Endometrial microvascular endothelial cells (primary cell): ENCODE measurements around the gene GPX5. TPM values are rescaled to one million over a fixed set of nuclear protein-coding genes. Genes with fewer than 3 reads are reported as not detected.
"Not testable (repeated sequence)": the region's sequence is repeated elsewhere in the genome, so short reads cannot be mapped to it uniquely, and the experiment has no call there.

ENCODE experiments used
- in situ Hi-C: cut with HindIII; loops from 2 replicates; pipeline ENCODE4 v1.10.0; 2017; ENCODE audit warnings: low sequenced_read_pairs, low pct_unique_long_range_greater_than_20kb; ENCODE audit errors: inconsistent ontology term
- total RNA-seq: library from RNA; depleted of rRNA; stranded (reverse); fragments of >200 nt; gene quantifications from one replicate; pipeline ENCODE4 v1.2.3, GENCODE V29; 2015; ENCODE audit errors: inconsistent ontology term

The GPX5 gene
- total RNA-seq, 1 donor from 2014 or later = not detected

DNA sequence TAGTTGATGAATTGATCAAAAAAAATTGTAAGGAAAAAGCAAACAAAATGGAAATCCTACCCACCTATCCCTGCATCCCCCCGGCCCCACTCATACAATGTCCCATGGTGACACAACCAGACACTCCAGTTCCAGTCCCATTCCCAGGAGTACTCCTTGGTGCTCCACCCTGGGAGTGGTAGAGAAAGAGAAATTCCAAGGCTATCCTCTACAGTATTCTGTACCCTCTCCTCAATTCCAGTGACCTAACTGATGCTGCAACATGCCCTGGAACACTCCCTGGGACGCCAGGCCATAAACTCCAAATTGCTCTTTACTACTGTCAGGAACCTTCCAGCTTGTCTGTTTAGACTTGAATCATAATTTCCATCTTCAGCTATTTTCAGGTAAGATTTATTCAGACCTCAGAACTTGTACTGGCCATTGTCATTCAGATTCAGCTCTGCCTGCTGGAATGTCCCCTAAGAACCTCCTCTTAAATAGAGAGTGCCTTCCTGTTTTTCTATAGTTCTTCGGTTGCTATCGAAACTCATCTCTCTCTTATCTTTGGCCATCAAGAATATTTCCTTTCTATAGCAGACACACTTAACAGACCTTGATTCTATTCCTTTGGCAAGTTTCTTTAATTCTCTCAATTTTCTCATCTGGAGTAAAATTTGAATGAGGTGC is 18.7 kb upstream of the GPX5 start:
- in situ Hi-C loops = no loop called here

DNA sequence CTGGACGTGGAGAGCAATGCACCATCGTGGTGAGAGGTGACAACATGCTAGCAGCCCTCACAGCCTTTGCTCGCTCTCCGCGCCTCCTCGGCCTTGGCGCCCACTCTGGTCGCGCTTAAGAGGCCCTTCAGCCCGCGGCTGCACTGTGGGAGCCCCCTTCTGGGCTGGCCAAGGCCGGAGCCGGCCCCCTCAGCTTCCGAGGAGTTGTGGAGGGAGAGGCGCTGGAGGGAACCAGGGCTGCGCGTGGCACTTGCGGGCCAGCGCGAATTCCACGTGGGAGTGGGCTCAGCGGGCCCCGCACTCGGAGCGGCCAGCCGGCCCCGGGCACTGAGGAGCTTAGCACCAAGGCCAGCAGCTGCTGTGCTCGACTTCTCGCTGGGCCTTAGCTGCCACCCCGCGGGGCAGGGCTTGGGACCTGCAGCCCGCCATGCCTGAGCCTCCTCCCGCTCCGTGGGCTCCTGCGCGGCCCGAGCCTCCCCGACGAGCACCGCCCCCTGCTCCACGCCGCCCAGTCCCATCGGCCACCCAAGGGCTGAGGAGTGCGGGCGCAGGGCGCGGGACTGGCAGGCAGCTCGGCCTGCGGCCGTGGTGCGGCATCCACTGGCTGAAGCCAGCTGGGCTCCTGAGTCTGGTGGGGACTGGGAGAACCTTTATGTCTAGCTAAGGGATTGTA is 13.9 kb upstream of the GPX5 start:
- in situ Hi-C loops = no loop called here

DNA sequence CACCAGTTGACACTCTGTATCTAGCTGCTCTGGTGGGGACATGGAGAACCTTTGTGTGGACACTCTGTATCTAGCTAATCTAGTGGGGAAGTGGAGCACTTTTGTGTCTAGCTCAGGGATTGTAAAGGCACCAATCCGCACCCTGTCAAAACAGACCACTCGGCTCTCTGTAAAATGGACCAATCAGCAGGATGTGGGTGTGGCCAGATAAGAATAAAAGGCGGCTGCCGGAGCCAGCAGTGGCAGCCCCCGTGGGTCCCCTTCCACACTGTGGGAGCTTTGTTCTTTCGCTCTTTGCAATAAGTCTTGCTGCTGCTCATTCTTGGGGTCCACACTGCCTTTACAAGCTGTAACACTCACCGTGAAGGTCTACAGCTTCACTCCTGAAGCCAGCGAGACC is 13.3 kb upstream of the GPX5 start:
- in situ Hi-C loops = not testable (repeated sequence)

DNA sequence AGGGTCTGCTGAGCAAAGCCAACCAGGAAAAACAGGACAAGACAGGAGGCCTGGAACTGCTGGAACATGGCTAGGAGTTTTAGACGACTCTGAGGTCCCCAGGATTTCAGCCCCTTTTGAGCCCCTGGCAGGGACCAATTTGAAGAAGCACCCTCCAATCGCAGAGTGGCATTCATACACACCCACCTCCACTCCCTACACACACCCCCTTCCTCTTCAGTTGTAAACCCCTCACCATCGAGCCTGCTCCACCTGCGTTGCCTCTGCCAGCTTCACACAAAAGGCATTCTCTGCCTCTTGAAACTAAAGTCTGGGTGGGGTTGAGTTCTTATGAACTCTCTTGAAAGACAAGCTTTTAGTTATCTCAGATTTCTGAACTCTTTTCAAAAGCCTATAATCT is 10.0 kb upstream of the GPX5 start, which contains the start of gene GPX6:
Gene GPX6, minus strand, starts transcription at position 118 of the 400 bp plus-strand sequence. Its CDS starts 50 bp downstream, at position 68.
- in situ Hi-C loops = no loop called here

DNA sequence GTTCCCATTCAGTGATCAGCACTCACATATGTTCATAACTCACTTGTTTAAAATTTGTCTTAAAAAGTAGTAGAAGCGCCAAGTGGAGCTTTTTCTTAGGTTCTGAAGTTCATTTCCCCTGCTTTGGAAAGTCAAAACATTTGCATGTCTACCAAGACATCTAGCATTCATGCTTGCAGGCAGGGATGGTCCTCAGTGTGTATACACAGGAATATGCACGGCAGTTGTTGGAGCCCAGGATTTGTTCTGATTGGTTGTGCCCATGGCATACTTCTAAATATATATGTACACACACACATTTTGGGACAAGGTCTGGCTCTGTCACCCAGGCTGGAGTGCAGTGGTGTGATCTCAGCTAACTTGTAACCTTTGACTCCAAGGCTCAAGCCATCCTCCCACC is 7.7 kb upstream of the GPX5 start:
- in situ Hi-C loops = no loop called here

DNA sequence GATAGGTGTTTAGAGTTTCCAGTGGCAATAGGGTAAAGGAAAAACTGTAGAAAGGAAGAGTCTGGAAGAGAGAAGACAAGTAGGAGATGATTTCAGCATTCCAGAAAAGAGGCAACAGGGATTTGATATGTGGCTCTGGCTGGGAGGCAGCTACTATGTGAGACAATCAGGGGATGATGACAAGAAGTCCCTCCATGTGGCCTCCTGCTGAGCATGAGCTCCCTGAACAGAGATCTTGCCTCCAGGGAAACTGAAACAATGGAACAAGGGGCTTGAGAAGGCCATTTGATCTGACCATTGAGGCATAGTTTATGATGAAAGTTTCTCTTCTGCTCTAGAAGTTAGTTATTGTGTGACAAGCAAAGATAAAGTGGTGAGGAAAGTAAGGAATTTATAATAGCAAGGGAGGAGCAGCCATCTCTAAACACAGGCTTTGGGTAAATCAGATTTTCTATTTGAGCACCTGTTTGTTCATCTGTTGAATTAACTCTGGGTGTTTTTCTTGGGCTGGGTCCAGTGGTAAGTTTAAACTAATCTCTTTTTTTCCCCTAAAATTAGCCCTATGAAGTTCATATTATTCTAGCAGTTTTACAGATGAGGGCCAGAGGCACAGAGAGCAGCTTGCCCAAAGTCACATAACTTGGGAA is 3.0 kb upstream of the GPX5 start:
- in situ Hi-C loops = no loop called here

DNA sequence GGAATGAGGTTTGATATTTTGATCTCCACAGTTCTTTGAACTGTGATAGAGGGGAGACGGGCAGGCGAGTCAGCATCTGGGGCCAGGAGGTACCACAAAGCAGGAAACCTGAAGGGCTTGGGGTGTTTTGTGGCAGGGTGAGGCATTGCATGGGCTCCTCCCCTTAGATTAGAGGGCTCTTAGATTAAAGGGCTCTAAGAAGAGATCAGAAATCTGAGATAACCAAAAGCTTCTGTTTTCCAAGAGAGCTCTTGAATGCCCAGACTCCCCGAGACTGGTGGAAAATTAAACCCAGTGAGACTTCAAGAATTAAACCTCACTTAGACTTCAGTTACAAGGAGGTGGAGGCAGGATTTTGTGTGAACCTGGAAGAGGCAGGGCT is 2.4 kb upstream of the GPX5 start:
- in situ Hi-C loops = no loop called here

DNA sequence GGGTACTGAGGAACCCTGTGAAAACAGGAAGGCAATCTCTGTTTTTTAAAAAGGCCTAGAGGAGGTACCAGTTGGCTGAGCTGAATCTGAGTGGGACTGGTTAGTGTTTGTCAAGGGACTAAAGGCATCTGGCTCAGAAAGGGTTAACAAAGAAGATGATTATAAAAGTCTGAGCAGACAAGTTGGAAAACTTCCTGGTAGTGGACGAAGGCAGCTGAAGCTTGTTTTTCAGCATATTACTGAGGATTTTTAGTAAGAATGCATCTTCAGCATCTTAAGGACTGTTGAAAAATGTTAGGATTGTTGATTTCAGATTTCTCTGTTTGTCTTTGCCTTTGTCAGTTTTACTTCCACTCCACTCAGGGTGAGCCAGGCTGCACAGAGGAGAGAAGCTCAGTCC is 5.1 kb downstream of the GPX5 start:
- in situ Hi-C loops = no loop called here

DNA sequence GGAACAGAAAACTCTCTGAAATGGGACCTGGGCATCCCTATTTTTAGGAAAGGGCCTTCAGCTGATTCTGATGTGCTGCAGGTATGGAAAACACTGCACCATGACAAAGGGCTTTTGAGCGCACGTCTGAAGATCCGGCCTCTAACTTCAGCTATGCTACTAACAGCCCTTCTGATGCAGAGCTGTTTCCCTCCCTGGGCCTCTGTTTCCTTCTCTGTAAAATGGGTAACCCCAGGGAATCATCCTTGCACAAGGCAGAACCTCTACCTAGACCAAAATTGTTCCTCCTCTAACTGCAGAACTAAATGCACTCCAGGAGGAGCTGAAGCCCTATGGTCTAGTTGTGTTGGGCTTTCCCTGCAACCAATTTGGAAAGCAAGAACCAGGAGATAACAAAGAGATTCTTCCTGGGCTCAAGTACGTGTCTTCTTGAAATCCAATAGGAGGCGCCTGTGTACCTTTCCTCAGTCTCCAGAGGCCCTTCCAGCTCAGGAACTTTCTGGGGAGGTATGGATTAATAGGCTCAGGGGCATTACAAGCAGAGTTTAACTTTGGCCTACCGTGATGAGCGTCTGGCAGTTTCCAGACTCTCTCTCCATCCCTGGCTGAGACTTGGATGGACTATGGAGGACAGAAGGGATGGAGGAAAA is 5.9 kb downstream of the GPX5 start:
- in situ Hi-C loops = no loop called here

DNA sequence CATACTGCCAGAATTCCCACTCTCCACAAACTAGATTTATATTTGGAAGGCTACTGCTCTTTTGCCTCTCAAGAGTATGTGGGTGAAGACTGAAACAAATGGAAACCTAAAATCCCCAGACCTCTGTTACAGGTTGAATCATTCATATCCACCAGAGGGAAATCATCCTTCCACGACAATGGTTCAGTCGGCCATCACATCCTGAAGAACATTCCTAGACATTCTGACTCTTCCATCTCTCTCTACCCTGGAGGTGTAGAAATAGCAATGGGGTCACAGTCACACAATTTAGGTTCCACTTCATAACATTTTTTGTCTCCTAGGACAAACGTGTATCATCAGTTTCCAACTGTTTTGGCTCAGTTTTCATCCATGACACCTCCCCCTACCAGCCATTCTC is 8.6 kb downstream of the GPX5 start:
- in situ Hi-C loops = no loop called here

DNA sequence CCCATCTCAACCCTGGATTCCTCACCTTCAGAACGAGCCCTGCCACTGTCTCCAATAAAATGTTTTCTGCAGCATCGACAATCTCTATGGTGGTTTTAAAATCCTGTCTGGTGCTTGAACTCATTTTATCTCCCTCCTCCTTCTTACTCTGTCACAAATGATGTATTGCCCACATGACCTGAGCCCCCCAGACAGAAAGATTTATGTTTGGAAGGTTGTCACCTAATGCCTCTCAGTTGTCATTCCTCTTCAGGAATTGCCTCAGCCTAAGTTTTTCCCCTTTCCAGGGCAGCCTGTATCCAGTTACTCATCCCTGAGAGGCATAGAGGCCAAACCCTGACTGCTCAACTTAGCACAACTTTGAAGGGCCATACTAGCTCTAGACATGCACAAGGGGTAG is 9.2 kb downstream of the GPX5 start:
- in situ Hi-C loops = no loop called here

DNA sequence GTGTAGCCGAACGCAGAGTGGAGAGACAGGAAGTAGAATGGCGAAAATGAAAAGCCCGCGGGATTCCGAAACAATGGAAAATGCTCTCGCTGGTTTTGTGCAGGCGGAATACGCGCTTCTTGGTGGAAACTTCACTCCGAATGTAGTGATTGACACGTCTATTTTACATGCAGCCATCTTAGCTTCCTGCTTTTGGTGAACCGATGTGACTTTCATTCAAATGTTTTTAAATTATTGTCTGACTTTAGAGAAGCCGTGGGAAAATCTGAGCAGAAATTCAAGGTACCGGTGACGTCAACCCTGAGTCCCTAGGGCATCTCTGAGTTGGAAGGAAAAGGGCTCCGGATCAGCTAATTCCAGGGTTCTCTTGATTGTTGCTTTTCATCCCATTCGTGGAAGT is 11.4 kb downstream of the GPX5 start:
- in situ Hi-C loops = no loop called here

DNA sequence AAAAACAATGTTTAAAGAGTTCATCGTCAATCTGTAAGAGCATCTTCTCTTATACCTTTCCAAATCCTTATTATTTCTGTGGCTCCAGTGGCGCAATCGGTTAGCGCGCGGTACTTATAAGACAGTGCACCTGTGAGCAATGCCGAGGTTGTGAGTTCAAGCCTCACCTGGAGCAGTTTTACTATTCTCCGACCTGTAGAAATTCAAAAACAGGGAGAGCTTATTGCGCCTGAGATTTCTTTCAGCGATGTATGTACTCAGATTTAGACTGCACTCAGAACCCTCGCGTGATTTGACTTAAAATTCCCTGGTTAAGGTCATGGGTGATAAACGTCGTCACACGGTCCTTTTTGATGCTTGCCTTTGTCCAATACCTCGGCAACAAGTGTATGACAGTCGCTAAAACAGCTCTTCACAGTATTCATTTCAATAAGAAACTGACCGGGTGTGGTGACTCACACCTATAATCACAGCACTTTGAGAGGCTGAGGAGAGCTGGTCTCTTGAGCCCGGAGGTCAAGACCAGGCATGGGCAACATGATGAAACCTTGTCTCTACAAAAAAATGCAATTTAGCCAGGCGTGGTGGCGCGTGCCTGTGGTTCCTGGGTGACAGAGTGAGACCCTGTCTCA is 11.9 kb downstream of the GPX5 start:
- in situ Hi-C loops = no loop called here

DNA sequence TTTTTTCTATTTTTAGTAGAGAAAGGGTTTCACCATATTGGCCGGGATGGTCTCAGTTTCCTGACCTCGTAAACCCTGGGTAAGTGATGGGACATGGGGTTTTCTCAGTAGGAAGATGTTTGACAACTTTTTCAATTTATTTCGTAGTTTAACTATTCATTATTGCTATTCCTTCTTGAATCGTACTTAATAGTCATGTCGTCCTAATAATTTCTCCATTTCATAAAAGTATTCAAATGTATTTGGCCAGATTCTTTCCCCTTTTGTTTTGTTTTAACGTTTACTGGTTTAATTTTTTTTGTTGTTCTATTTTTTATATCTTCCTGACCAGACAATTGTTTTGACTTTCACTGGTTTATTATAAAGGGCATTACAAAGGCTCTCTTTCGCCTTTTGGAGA is 16.3 kb downstream of the GPX5 start:
- in situ Hi-C loops = no loop called here

DNA sequence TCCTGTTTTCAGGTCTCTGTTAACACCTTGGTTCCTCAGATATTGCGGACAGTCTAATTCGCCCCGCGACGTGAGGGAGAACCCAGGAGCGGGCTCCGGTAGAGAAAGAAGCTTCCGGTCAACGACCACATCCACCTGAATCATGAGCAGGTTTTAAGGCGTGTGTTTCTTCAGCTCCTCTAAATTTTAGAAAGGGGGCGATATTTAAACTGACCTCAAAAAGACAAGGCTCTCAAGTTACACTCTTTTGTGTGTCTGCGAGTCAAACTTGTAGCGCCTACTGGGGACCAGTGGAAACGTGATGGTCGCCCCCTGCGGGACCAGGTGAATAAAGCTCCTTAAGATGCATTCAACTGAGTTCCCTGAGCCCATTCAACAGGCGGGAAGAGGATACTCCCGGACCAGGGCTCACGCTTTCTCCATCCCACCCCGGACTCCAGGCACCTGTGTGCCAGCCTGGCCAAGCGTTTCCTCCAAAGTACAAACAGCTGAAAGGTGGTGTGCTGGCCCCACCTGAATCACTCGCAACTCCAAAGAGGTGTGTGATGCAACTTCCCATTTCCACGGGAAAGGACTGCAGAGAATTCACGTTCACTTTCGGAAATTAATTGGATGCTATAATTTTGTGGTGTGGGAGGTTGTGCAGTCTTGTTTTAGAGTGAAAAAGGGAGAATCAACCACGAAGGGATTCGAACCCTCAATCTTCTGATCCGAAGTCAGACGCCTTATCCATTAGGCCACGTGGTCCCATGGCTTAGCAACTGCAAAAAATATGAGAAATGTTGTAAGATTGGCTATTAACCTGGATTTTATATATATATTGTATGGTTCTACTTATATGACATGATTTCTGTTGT is 17.0 kb downstream of the GPX5 start:
- in situ Hi-C loops = no loop called here

DNA sequence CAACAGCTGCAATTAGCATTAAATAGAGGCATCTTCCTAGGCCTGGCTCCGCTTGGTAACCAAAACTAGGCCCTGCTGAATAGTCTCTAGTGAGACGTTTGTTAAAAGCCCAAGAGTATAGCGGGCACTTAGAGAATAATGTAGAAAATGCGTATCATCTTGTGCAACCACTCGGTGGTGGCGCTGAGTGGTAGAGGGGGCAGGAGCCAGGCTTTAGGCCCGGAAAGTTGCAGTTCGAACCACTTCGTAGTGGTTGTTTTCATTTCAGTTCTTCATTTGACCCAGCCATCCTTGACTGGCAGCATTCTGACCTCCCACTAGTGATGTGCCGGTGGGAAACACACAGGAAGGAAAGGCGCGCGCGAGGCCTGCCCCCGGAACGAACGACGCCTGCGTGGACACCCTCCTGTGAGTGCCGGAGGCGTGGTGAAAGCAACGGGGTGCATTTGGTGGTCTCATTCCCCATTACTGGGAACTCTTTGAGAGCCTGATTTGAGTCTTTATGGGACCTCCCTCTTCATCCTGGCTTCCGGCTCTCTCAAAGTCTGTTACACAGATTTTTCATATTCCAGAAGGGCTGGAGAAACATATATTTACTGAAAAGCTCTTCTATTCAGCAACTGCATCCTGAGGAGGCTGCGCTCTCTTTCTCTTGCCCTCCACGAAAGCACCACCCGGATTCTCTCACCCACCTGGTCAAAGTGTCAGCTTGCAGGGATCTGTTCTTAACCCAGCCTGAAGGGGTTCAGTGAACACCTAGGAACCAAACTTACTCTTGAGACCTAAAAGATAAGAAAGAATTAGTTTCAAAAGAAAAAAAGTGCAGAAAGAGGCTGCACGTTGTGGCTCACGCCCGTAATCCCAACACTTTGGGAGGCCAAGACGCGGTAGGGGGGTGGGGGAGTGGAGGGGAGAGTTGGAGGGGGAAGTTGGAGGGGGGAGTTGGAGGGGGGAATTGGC is 18.2 kb downstream of the GPX5 start:
- in situ Hi-C loops = no loop called here

DNA sequence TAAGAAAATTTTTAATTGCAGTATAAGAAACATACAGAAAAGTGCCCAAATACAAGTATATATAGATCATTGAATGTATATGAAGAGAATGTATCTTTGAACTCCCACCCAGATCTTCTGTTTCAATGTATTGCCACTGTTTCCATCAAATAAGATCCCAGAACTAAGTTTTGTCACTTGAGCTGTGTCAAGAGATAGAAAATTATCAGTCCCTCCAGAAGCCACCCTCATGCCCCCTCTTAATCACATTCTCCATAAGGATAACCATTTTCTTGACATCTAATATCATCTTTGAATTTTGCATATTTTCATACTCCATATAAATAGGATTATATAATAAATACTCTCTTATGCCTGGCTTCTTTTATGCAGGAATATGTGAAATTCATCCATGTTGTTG is 20.3 kb downstream of the GPX5 start:
- in situ Hi-C loops = no loop called here
